Globus pallidus (tissue), 1 donor: ENCODE results near the gene CST5.
"Not testable (repeated sequence)": the region's sequence is repeated elsewhere in the genome, so short reads cannot be mapped to it uniquely, and the experiment has no call there.

Source experiments
- DNase-seq: peaks from one replicate; pipeline ENCODE4 v3.0.0-alpha.2; 2015; ENCODE audit warnings: low spot score

Gene CST5

DNA sequence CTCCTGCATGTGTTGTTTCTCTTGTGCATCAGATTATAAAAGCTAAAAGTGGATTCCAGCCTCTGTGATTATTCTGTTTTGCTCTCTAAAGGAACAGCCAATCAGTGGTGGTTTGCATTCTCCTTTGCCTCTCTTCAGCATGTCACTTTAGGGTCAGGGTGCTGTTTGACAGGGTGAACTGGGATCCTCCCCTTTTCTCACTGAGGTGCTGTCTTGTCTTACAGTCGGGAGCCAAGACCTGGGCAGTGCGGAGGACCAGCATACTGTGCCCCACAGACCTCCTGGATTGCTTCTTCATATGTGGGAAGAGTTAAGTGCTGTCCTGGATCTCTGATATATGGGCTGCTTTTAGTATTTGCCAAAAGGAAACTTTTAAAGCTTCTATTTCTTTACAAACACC is 37.9 kb downstream of the CST5 start:
- DNase-seq: no peak

DNA sequence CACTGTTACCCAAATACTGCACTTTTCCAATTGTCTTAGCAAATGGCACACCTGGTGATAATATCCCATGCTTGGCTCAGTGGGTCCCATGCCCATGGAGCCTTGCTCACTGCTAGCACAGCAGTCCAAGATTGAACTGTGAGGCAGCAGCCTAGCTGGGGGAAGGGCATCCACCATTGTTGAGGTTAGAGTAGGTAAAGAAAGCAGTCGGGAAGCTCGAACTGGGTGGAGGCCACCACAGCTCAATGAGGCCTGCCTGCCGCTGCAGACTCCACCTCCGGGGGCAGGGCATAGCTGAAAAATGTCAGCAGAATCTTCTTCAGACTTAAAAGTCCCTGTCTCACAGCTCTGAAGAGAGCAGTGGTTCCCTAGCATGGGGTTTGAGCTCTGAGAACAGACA is 43.8 kb downstream of the CST5 start:
- no peak for DNase-seq

DNA sequence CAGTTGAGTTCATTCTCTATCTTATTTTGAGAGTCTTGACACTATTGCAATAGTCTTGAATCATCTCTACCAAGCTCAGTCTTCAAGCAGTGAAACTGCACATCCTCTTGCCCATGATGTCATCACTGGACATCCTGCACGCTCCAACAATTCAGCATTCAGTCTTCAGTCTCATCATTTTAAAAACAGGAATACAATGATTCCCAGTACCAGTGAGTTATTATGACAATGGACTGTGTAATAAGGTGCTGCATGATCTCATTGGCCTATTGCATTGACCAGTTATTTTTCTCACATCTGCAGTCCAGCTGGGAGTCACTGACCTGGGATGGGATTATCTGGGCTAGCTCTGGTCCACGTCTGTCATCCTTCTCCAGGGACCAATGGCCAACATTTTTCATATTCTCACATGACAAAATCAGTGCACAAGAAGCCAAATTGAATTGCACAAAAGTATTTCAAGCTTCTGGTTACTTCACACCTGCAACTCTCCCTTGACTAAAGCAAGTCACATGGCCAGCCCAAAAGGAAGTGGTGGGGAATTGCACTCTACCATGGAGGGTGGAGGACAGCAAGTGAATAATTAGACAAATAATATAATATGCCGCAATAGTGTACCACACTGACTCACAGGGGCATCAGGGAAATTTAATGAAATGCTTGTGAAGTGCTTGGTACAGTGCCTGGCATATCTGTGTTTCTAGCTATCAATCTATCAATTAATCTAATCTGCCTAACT is 46.6 kb downstream of the CST5 start:
- DNase-seq: no peak

DNA sequence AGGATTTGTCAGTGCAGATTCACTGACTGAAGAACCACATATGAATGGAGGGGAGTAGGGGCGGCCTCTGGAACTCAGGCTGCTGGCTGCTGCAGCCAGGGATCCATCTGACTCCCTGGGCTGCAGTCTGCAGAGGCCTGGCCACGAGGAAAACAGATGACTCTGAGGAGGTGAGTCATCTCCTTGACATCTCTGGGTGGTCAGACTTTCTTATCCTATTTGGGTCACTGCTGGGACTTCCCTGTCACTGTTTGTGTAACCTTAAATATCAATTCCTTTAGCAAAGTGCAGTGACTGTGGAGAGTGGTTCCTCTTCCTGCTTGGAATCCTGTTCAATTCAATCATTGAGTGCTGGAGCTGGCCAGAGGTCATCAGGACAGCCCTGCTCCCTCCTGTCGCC is 47.6 kb downstream of the CST5 start:
- DNase-seq: not testable (repeated sequence)

DNA sequence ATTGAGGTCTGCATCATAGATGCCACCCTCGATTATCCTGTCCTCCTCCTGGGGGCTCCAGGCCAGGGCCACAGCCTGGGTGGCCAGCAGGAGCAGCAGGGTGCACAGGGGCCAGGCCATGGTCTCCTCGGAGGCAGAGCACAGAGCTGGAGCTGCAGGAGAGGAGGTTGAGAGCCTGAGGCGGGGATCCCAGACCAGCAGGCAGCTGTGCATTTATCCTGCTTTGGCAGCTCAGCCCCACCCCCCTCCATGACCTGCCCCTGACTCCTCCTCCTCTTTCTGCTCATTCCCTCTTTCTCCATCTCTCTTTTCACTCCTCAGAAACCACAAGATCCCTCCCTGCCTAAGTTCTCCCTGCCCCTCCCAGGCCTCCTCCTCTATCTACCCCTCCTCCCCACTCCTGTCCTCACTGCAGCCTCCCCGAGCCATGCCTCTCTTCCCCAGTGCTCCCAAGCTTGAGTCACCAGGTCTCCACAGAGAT is 53.0 kb downstream of the CST5 start, which contains the start of gene CST2:
Gene CST2, minus strand, starts transcription at position 189 of the 481 bp plus-strand sequence. Its CDS starts 69 bp downstream, at position 120.
- no peak for DNase-seq
